ENCODE measurements around the gene OTX2.

Gene OTX2

GRCh38 chr14:56811593-56812363, 1.5 kb upstream of the OTX2 start:
- no peak for DNase-seq

- DNase-seq = no peak
Measured at GRCh38 chr14:56810836-56811592, 735 bp upstream of the OTX2 start.

- no peak for DNase-seq
Measured at GRCh38 chr14:56809270-56810146, 771 bp downstream of the OTX2 start.

- DNase-seq = no peak
Measured at GRCh38 chr14:56808383-56809269, 1.7 kb downstream of the OTX2 start.

- no peak for DNase-seq
Measured at GRCh38 chr14:56808110-56808382, 2.2 kb downstream of the OTX2 start.

- no peak for DNase-seq
Measured at GRCh38 chr14:56807386-56808109, 2.7 kb downstream of the OTX2 start.

GRCh38 chr14:56806760-56807159, 3.5 kb downstream of the OTX2 start:
- no peak for DNase-seq

GRCh38 chr14:56805992-56806727, 4.1 kb downstream of the OTX2 start:
- no peak for DNase-seq

GRCh38 chr14:56805201-56805991, 4.9 kb downstream of the OTX2 start:
- no peak for DNase-seq

- no peak for DNase-seq
Measured at GRCh38 chr14:56803816-56804535, 6.3 kb downstream of the OTX2 start.

GRCh38 chr14:56801920-56802319, 8.4 kb downstream of the OTX2 start:
- DNase-seq = no peak

GRCh38 chr14:56799343-56799645, 11.0 kb downstream of the OTX2 start:
- DNase-seq = no peak

- DNase-seq = no peak
Measured at GRCh38 chr14:56798447-56799342, 11.6 kb downstream of the OTX2 start.

GRCh38 chr14:56797569-56798446, 12.5 kb downstream of the OTX2 start:
- no peak for DNase-seq

GRCh38 chr14:56797003-56797568, 13.2 kb downstream of the OTX2 start:
- no peak for DNase-seq

GRCh38 chr14:56796259-56796658, 14.0 kb downstream of the OTX2 start:
- no peak for DNase-seq

GRCh38 chr14:56795284-56795622, 15.0 kb downstream of the OTX2 start:
- DNase-seq = no peak

Data from suppressor macrophage treated with lipopolysaccharide for 4 hours (primary cell).